Tongue (tissue), 2 donors: ENCODE measurements around the gene SLC51A. TPM values are rescaled to one million over a fixed set of nuclear protein-coding genes. Genes with fewer than 3 reads are reported as not detected.
A peak's percentile ranks its signal among the peaks of the same experiment; 100 is the strongest.
"Not testable (repeated sequence)": the region's sequence is repeated elsewhere in the genome, so short reads cannot be mapped to it uniquely, and the experiment has no call there.

Experiments used
- DNase-seq: peaks from one replicate; pipeline ENCODE4 v3.0.0-alpha.2; 2015
- total RNA-seq: library from RNA; depleted of rRNA; stranded (reverse); fragments of >200 nt; gene quantifications from one replicate; pipeline ENCODE4 v1.2.3, GENCODE V29; 2014

The SLC51A gene
- not detected for total RNA-seq

DNA sequence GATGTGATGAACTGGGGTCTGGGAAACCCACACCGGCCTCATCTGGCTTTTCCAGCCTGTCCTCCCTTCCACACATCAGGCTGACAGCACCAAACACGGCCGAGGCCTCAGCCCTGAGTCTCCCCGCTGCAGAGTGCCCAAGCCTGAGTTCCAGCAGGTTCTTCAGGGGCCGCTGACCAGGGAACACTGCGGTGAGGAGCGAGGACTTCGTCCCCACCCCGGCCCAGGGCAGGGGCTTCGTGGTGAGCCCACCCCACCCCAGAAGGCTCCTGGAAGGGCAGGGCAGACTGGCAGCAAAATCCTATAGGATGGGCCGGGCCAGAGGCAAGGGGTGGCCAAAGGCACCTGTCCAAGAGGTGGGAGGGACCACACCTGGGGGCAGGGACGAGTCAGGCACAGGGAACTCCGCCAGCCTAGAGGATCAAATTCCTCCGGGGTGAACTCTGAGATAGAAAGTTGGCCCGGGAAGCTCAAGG lies at the start of gene SLC51A:
TSS of gene SLC51A (plus strand) at position 446 of the 476 bp plus-strand sequence. CDS start 179 bp downstream, outside the sequence.
- no peak for DNase-seq

DNA sequence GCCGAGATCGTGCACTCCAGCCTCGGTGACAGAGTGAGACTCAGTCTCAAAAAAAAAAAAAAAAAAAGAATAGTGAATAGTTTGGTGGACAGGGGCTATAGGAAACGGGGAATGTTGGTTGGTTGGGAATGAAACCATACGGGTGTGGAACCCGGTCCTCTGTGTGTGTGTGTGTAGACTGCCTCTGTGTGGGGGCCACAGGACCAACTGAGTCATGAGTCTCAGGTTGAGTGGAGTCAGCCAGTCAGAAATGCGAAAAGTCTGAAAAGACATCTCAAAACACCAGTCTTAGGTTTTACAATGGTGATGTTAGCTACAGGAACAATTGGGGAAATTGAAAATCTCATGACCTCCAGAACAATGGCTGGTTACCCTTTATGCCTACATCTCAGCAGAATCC lies 49.6 kb upstream of the SLC51A start:
- no peak for DNase-seq

DNA sequence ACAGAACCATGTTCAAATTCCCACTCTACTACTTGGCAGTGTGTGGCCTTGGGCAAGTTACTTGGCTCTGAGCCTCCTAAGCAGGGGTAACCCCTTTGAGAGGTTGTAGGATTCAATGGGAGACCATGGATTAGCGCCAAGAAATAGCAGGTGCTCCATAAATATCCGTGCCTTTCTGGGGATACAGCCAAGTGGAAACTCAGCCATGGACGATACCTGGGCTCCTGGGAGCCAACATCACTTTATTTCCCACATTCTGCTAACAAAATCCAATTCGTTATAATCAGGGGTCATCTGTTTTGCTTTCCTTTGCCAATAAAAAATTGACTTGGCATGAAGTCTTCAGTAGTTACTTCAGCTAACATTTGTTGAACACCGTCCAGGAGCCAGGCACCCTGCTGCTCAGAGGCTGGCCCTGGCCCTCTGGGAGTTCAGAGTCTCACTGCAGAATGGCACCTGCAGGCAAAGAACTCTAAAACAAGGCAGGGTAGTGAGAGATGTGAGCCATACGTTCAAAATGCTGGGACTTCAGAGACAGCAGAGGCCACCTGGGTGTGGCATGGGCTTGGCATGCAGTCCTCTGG lies 47.4 kb upstream of the SLC51A start:
- no peak for DNase-seq

DNA sequence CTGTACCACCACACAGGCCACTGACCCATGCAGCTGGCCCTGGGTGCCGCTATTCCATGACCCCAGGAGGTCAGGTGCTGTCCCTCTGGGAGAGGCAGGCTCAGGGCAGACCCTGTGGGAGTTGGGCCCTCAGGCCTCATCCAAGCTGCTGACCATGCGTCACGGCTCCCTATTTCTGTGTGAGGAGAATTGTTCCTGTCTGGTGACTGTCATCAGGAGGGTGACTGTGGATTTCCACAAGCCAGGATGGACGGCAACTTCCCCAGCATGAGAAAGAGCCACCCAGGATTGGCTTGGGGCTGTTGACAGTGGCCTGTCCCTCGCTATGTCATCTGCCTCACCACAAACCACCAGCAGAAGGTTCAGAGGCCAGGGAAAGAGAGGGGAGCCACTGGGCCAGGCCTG lies 46.5 kb upstream of the SLC51A start:
- DNase-seq = no peak

DNA sequence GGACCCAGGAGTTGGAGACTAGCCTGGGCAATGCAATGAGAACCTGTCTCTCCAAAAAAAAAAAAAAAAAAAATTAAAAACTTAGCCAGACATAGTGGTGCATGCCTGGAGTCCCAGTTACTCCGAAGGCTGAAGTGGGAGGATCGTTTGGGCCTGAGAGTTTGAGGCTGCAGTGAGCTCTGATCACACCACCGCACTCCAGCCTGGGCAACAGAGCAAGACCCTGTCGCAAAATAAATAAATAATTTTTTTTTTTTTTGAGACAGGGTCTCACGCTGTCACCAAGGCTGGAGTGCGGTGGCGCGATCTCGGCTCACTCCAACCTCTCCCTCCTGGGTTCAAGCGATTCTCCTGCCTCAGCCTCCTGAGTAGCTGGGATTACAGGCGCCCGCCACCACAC lies 46.0 kb upstream of the SLC51A start:
- not testable (repeated sequence) for DNase-seq

DNA sequence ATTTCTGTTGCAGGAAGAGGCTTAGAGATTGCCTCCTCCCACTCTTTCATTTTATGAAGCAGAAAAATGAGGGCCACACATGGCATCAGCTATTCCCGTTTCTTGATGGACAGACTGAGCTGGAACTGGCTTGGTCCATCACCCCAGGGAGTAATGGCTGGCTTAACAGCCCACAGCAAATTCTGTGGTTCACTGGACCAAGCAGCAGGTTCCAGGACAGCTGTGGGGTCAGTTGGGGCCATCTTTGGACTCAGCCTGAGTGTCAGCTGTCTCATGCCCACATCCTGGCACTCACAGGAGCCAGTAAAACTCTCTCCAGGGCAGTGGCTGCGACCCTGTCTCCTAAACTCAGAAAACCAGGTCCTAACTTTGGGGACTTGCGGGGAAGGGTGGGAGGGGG lies 41.7 kb upstream of the SLC51A start:
- DNase-seq = no peak

DNA sequence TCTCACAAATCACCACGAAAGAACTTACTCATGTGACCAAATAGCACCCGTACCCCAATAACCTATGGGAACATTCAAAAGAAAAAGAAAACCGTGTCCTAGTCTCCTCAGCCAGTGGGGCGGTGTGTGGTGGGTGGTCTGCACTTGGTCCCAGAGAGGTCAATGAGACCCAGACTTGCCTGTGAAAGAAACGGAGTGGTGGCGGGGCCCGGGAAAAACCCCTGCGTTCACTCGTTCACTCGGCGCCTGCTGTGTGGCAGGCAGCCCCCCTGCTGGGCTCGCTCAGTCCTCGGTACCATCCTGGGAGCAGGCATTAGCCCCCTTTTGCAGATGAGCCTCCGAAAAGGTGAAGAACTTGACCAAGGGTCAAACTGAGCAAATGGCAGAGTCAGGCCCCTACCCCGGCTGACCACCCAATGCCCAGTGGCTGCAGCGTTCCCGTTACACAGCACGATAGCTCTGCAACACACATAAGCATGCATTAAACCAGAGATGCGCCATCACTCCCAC lies 41.2 kb upstream of the SLC51A start:
- DNase-seq = no peak

DNA sequence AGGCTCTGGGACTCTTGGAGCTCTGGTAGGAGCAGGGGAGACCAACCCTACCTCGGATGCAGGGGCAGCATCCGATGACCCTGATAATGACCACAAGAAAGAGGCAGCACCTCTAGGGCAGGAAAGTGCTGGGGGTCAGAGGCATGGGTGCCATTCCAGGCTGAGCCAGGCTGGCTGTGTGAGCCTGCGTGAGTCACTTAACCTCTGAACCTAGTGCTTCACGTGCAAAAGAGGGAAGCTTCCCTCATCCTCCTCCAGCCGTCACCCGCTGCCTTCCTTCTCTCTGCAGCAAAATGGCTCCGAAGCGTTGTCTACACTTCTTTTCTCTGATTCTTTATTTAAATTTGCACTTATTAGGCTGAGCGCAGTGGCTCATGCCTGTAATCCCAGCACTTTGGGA lies 40.6 kb upstream of the SLC51A start:
- no peak for DNase-seq

DNA sequence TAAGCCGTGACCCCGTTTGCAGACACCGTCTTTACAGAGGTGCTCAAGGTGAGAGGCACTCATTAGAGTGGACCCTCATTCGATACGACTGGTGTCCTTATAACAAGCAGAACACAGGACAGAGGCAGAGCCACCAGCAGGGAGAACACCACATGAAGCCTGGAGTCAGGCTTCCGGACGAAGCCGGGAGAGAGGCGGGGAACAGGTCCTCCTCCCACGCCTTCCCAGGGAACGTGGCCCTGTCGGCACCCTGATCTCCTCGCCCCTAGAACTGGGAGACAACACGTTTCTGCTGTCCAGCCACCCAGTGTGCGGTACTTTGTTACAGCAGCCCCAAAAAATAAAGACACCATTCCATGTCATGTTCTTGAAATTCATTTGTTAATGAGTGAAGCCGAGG lies 38.8 kb upstream of the SLC51A start:
- DNase-seq = no peak

DNA sequence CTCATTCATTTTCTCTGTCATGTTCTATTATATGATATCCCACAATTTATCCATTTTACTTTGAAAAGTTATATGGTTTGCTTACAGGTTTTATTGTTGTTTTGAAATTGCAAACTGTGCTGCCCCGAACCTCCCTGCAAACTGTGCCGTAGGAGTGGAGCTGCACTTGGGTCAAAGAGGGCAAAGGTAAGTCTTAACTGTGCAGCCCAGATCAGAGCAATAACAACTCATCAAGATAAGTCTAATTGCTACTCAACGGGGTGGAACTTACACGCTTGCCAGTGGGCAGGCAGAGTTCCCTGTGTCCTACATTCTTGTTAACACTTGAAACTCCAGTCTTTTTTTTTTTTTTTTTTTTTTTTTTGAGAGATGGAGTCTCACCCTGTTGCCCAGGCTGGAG lies 38.4 kb upstream of the SLC51A start:
- no peak for DNase-seq

DNA sequence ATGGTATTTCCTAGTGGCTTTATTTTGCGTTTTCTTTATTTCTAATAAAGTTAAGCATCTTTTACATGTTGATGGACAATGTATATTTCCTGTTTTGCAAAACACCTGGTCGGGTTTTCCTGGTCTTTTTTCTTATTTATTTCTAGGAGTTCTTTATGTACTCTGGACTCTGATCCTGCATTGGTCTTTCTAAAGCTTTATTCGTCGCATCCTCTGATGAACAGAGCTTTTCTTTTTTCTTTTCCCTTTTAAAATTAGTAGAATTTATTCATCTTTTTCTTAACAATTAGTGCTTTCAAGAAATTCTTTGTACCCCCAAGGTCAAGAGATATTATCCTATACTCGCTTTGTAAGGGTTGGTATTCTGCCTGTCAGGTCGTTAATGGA lies 37.3 kb upstream of the SLC51A start:
- DNase-seq = no peak

DNA sequence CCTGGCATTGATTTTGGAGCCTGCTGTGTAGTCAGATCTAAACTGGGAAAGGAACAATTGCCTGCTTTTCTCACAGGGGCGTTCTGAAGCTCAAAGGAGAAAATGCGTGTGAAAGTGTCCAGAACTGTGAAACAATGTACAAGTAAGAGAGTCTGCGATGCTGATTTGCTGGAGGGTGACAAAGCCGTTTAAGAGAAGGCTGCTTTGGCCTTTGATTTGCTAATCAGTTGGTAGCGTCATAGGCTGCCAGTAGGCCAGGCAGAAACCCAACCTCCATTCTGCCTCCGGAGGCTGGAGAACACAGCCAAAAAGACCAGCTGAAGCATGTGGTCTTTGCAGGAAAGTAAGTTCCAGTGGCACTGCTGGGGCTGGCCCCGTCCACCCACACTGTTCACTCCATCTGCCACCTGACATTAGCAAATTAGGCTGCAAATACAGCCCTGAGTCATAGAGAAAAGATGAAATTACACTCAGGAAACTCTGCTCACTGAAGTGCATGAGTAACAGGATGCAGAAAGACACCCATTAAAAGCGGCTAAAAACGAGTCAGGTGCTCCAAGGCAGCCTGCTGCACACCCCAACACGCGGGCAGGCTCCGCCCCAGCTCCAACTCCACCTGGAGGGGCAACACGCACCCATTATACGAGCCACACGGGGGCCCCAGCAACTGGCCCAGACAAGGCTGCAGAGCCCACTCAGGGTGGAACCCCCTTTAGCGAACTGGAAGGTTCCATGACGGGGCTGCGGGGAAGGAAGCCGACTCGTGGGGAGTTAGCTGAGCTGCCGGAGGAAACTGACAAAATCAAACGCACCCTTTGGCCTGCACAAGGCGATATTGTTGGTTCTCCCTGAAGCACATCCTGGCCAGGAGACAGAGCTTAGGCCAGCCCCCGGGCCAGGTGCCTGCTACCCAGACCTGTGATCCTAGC lies 36.7 kb upstream of the SLC51A start:
- peak; percentile 78 for DNase-seq

DNA sequence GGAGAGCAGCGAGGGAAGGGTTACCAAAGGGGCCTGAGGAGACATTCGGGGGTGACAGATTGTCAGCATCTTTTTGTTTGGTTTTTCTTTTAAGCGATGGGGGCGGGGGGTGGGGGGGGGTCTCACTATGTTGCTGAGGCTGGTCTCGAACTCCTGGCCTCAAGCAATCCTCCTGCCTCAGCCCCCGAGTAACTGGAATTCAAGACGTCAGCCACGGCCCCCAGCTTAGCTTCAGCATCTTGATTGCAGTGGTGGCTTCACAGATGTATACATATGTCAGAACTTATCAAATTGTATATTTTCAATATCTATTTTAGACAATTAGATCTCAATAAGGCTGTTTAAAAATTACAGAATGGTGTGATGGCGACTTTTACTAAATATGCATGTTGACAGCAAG lies 36.0 kb upstream of the SLC51A start:
- DNase-seq = no peak

DNA sequence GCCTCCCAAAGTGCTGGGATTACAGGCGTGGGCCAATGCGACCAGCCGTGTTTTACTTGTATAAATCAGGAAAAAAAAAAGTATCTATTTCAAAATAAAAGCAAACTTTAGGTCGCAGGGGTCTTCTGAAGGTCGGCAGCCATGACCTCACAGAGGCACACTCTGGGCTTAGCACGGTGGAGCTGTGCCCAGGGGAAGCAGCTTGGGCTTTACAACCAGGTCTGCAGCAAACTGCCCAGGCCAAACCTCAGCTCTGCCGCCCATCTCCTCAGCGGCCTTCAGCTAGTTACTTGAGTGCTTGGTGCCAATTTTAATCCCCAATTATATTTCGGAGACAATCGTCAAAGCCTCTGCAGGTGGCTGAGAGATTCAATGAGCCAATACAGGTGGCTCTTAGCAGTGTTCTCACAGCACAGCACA lies 35.2 kb upstream of the SLC51A start:
- no peak for DNase-seq

DNA sequence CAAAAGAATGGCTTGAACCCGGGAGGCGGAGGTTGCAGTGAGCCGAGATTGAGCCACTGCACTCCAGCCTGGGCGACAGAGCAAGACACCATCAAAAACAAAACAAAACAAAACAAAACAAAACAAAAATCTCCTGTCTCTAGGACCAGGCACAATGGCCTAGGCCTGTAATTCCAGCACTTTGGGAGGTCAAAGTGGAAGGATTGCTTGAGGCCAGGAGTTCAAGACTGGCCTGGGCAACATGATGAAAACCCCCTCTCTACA lies 32.2 kb upstream of the SLC51A start:
- DNase-seq = not testable (repeated sequence)

DNA sequence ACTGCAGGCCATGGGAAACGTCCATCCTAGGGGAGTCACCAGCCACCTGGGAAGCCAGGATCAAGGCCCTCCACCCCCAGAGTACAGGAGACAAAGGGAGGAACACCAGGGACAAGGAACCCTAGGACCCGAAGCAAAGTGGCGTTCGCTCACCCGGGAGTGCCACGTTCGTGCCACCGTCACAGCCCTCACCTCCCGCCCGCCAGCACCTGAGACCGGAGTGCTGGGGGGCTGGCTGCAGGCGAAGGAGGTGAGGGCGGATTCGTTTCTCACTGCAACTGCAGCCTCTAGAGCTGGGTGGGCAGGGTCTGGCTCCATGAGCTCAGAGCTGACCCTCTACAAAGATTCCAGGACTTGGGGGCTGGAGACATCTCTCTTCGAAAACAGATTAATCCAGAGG lies 31.5 kb upstream of the SLC51A start:
- DNase-seq = no peak

DNA sequence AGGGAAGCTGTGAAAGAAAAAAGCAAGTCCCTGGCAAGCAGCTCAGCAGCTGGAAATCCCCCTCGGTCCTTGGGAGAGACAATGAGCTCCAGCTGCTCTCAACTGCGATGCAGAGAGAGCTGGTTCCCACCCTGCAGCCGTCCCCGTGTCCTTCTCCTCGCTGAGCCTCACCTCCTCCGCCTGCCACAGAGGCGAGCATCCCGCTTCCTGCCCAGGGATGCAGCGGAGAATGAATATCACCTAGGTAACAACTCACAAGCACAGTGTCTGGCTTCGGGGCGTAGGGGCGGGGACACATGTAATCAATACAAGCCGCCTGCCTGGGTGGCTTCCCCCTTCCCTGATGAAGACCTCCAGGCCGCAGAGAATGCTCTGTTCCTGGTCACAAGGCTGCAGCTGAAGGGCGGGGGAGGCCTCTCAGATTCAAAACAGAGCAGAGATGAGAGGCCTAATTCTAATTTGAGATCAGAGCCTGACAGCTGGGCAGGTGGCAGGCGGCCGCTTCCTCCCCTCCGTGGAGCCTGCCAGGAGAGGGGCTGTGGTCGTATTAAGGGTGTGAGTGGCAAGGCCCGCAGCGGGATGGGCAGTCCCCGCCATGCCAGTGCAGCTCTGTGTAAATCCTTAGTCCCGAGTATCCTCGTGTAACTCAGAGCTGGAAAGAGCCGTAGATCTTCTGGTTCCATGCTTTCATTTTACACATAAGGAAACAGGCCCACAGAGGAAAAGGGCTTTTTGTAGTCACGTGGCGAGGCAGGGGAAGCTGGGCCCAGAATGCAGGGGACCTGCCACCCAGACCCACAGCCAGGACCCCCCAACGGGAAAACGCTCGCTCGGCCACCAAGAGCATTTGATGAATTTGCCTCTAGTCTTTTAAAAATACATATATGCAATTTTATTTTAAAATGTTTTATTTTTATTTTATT lies 29.4 kb upstream of the SLC51A start:
- DNase-seq = peak; percentile 83

DNA sequence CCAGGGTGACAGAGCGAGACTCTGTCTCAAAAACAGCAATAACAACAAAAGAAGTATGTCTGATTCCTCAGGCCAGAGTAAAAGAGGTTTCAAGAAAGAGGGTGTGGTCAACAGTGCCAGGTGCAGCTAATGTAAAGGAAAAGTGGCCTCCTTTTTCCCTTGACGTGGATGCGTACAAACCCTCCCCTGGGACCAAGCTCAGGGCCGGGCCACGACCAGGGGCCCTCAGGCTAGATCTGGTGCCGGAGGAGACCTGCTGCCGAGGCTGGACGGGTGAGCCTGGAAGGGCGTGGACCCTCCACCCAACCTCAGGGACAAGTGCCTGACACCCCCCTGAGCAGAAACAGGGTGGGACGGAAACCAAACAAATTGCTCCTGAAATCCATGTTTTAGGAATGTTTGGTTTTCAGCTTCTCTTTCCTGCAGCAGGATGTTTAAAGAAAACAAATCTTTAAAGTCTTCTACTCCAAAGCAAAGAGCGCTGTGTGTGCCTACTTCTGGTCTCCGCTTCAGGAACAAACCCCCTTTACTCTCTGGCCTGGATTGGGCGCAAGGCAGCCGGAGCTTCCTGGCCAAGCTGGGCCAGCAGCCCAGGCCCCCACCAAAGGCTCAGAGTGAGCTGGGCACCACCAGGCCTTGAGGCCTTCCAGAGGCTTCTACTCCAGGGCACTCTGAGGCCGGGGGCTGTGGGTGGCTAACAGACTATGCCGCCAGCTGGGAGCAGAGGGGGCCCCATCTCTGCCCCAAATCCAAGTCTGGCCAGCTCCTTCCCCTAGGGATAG lies 26.6 kb upstream of the SLC51A start:
- DNase-seq = peak; percentile 28

DNA sequence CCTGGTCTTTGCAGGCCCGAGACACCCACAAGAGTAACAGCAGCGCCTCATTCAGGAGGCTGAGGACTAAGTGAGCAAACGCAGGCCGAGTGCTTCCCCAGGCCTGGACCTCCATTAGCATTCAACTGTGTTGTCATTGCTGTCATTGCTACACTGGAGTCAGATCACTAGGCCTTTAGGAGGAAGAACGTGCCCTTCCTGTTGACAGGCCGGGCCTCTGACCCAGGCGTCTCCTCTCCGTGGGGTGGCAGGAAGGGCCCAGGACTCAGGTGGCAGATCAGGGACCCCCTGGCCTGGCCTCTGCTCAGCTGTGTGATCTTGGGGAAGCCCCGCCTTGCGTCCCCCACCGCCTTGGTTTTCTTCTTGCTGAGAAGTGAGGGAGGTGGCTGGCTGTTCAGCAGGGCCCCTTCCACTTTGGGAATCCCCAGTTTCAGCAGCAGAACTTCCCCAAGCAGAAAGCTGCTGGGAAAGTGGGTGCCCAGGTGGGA lies 24.3 kb upstream of the SLC51A start:
- DNase-seq = no peak

DNA sequence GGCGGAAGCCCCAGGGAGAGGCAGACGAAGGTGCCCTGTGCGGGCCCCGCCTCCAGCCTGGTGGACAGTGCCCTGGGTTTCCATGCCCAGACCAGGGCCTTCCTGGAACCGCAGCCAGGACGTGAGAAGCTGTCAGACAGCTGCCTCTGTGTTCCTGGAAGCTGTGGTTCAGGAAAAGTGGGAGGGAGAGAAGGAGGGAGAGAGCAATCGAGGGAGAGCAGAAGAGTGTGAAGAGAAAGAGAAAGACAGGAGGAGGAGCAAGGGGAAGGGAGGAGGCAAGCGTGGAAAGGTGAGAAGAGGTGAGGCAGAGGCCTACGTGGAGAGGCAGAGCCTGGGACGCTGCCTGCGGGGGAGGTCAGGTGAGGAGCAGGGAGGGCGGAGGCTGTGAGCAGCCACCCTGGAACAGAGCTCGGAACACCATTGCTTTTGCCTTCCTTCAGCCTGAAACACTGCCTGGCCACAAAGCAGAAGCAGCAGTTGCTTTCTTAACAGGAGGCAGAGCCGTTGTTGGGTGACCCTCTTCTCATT lies 23.7 kb upstream of the SLC51A start:
- DNase-seq = peak; percentile 35

DNA sequence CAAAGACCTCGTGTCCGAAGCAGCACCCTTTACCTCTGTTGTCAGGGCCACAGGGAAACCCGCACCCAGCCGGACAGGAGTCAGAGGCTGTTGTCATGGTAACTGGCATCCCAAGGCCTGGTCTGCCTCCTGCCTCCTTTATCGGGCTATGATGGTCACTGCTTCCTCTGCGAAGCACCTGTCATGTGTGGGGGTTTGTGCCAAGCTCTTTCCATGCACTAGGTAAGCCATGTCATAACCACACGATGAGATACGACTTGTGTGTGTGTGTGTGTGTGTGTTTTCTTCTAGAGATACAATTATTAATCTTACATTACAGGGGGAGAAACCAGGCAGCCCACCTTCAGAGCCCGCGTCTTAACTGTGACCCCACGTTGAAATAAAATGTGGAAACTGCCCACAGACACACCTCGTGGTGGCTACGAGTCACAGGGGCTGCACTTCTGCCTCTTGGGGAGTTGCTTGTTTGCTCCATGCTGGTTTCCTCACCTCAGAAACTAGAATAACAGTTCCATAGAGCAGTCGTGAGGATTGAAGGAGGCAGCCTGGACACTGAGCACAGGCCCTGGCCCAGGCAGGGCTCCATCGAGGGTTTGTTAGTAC lies 23.1 kb upstream of the SLC51A start:
- no peak for DNase-seq
